GM20431 (cell line): Measurements from ENCODE around the gene MGAT4A.
"Not testable (repeated sequence)": the region's sequence is repeated elsewhere in the genome, so short reads cannot be mapped to it uniquely, and the experiment has no call there.

ENCODE experiments used
- in situ Hi-C: fragments of 300-500 bp; cut with MseI, MboI; formaldehyde crosslinking; loops from one replicate; pipeline ENCODE4 v1.15.0; 2020; ENCODE audit warnings: low sequenced_read_pairs; ENCODE audit not compliant: unreplicated experiment

MGAT4A gene

DNA sequence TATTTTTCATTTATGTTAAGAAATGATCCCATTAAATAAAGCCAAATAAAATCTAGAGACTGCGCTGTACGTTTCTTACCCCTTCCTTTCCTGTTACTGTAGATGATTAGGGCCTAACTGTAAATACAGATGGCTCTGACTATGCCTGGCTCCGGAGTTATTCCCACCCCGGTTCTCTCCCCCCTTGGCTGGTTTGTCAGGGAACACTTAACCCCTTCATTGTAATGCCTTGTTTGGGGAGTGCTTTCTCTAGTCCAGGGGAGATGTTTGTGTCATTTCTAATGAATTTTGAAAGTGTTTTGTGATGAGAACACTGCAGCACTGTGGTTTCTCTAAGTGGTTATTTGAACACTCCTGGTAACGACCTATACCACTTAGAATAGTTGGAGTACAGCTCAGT is 113.8 kb downstream of the MGAT4A start:
- in situ Hi-C loops, result no loop called here

DNA sequence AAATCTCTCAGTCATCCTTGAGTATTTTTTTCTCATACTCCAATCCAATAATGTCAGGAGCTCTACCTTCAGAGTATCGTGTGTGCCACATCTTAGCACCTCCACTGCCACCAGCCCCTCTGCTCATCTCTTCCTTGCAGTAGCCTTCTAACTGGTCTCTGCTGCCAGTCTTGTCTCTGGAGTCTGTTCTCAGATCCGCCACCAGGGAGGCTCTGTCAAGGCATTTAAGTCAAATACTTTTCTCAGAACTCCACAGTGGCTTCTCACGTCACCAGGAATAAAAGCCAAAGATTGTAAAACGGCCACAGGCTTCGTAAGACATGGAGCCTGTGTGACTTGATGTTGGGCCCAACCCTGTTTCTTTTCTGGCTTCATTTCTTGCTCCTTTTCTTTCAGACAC is 115.5 kb downstream of the MGAT4A start:
- in situ Hi-C loops, result no loop called here

DNA sequence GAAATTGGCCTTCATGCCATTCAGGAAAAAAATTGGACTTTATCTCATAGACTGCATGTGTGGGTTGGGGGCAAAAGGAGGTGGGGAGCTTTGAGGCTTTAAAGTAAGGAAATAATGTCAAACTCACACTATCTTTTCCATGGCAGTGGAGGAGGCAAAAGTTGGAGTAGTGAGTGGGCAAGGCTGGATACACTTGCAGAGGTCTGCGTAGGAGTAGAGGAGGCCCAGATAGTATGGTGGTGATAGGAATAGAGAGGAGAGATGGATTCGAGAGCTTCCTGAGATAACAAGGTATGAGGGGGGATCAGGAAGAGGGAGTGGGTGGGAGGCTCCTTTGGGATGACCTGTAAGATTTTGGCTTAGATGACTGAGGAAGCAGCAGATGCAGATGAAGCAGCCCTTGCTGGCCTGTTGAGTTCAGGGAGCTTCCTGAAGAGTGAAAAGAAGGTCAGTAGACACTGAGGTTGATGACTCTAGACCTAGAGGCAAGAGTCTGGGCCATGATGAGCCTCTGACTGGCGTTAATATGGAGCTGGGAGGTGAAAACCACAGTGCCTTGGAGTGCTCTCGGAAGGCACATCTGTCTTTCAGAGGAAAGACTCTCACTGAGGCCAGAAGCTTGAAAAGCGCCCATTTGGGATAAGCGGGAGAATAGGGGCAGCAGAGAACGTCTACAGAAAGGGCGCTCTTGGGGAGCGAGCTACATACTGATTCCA is 116.8 kb downstream of the MGAT4A start:
- in situ Hi-C loops, result no loop called here

DNA sequence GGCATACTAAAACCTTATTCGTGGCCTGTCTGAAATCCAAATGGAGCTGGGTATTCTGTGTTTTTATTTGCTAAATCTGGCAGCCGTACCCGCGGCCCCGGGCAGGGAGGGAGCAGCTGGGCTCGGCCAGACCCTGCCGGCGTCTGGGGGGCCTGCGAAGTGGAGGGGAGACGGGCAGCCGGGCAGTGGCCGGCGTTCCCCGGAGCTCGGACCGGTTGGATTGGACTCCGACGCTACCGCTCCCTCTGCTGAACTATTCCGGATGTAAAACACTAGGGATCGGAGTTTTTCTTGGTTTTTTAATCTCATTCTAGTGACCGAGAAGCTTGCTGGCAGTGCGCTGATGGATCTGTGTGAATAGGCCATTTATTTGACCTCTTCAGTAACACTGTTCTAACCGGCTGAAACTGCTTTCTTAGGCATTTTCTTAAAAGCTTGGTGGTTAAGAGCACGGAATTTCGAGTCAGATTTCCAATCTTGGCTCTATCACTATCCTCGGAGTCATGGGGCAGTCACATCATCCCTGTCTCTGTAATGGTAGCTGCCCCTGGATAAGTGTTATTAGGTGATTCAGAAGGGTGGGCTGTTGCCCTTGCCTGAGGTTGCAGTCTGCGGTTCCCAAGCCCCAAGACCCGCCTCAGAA is 121.8 kb downstream of the MGAT4A start:
- in situ Hi-C loops, result no loop called here

DNA sequence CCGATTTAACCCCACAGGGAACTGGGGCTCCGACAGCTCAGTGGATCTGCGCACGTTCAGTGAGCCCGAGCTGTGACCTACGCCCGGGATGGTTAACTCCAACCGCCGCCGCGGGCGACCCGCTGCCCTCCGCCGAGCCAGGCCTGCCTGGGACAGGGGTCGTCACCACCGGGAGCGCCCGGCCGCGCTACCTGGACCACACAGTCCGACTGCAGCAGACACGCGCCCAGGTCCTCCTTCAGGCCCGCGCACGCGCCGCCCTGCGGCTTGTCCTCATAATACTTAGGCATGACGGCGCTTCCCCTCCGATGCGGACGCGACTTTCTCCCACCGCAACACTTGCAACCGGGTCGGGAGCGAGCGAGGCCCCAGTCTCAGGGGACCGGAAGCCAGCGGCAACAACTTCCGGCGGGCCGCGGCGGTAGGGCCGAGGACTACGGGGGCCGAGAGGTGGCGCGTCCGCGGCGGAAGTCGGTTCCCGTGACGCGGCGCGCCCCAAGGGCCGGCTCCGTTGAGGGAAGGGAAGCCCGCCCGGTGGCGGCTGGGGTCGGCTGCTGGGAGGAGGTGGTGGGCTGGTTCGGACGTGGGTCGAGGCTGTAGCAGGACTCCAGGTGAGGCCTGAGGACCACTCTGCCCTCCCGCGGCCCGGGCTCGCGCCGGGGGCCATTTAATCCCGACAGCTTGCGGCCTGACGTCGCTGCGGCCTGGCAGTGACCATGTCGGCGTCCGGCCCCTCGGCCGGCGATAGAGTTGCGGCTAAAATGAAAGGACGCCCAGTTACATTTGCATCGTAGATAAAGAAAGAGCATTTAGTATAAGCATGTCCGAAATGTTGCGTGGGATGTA is 122.6 kb downstream of the MGAT4A start, which contains the start of the genes COA5 and UNC50:
Gene COA5 (minus strand): TSS at position 397 of the 846 bp plus-strand sequence. CDS start 107 bp downstream, at position 290.
Gene UNC50 (plus strand): TSS at position 474 of the 846 bp plus-strand sequence. CDS start 1,171 bp downstream, outside the sequence.
- in situ Hi-C loops, result no loop called here

DNA sequence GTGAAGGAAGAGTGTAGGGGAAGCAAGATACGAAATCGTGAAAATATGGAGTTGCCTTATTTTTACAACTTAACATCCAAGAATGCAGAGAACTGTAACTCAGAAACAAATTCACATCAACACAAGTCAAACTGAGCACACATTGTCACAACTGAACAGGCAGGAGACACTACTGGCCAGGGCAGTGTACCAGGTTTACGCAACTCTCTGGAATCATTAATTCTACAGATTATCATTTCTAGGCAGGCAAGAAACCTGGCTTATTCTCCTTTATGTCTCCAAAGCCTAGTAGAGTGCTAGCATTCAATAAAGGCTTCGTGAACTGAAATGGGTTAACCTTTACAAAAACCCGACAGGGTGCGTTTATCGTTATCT is 123.2 kb downstream of the MGAT4A start:
- in situ Hi-C loops, result no loop called here

DNA sequence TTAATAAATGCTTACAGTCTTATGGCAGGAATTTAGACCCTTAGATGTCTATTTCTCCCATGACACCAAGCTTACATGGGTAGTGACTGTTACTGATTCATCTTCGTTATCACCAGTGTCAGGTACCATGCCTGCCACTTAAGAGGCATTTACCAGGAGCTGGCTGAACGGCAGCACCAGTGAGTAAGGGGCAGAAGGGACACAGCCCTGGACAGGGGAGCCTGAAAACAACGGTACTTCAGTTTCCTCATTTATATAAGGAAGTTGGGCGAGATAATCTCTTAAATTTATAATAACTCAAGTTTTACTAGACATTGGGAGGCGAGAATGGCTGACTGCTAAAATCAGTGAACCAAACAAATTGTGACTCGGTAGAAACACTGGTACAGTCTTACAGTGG is 123.8 kb downstream of the MGAT4A start:
- in situ Hi-C loops, result no loop called here

DNA sequence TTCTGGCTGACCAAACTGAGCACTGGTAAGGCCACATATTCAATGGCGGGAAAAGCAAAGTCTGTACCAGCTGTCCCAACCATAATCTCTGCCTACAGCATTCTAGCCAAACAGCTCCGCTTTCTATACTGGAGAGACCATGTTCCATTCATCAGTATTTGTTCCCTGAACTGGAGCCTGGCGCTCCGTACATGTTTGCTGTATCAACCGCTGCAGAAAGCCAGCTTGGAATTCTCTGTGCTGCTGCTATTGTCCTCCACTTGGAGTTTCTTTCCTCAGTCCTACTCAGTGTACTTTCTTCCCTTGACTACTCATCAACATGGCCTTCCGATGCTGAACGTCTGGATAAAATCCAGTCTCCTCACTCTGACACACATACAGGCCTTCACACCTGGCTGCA is 124.5 kb downstream of the MGAT4A start:
- in situ Hi-C loops, result no loop called here

DNA sequence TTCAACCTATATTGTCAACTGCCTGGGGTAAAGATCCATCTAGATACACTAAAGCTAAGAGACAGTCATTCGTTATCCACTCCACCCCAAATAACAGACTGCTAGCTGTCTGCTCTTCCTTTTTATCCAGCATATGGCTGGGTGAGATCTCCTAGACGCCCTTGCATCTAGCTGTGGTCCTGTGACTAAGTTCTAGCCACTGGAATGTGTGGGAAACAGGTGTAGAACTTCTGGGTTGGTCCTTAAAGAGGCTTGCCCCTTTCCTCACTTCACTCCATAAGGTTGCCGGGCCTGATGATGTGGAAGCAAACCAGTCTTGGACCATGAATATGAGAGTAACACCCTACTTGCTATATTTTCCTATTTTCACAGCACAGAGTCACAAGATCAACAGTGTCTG is 125.9 kb downstream of the MGAT4A start:
- in situ Hi-C loops, result no loop called here

DNA sequence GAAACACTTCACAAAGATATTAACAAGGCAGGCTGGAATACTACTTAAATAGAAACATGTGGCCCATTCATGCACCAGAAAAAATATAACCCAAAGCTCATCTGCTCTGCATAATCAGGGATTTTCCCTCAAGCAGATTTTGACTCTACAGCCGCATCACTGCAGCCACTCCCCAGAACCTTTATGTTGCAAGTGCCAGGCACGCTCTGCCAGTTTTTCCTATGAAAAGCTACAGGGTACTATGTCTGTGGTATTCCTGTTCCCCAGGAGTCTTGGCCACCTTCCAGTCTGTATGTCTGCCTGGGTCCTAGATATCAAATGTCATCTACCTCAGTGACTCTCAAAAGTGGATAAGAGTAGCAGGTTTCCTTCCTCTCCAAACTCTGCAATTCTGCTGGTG is 126.4 kb downstream of the MGAT4A start:
- in situ Hi-C loops, result no loop called here

DNA sequence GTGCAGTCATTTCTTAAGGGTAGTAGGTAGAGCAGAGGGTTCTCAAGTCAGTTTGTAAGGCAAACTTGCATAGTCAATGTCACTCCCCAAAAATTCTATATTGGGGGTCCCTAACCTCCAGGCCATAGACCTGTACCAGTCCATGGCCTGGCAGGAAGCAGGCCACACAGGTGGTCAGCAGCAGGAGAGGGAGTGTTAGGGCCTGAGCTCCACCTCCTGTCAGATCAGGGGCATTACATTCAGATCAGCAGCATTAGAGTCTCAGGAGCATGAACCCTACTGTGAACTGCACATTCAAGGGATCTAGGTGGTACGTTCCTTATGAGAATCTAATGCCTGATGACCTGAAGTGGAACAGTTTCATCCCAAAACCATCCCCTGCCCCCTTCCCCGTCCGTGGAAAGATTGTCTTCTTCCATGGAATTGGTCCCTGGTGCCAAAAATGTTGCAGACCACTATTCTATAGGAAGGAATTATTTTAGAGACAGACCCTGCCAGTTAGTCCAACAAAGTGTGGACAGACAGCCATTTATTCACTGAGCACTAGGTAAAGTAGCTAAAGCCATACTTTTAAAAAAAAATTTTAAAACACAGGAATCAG is 129.3 kb downstream of the MGAT4A start:
- in situ Hi-C loops, result no loop called here

DNA sequence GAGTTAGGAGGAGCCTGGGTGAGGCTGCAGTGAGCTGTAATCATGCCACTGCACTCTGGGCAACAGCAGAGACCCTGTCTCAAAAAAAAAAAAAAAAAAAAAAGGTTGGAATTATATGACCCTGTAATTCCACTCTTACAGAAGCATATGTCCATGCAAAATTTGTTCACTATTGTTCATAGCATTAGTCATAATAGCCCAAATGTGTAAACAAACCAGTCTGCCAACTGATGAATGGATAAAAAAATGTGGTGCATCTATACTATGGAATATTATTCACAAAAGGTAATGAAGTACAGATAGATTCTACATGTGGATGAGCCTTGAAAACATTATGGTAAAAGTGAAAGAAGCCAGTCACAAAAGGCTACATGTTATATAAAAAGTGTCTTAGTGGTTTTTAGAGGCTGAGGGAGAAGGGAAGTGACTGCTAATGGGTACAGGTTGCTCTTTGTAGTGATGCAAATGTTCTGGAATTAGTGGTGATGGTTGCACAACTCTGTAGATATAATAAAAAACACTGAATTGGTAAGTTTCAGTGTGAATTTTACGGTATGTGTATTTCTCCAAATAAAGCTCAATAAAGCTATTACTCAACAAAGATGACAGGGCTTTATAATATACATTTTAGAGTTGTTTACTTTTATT is 132.0 kb downstream of the MGAT4A start:
- in situ Hi-C loops, result no loop called here

DNA sequence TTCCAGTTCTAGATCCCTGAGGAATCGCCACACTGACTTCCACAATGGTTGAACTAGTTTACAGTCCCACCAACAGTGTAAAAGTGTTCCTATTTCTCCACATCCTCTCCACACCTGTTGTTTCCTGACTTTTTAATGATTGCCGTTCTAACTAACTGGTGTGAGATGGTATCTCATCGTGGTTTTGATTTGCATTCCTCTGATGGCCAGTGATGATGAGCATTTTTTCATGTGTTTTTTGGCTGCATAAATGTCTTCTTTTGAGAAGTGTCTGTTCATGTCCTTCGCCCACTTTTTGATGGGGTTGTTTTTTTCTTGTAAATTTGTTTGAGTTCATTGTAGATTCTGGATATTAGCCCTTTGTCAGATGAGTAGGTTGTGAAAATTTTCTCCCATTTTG is 136.3 kb downstream of the MGAT4A start:
- in situ Hi-C loops, result not testable (repeated sequence)

DNA sequence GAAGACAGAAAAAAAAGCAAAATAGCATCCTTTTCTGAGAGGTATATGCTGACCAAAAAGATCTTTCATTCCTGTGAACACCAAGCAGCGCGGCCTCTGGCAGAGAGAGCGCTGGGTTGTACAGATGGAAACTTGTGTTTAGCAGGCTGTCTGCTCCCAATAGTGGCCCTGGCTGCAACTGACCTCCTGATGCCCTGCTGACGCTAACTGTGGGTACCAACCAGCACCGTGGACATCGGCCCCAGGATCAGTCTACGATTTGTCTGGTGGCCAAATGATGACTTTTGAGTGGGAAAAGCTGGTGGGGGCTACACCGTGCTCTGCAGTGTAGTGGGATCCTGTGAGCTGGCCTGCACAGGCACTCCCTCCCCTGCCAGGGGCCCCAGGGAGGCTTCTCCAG is 138.4 kb downstream of the MGAT4A start:
- in situ Hi-C loops, result no loop called here

DNA sequence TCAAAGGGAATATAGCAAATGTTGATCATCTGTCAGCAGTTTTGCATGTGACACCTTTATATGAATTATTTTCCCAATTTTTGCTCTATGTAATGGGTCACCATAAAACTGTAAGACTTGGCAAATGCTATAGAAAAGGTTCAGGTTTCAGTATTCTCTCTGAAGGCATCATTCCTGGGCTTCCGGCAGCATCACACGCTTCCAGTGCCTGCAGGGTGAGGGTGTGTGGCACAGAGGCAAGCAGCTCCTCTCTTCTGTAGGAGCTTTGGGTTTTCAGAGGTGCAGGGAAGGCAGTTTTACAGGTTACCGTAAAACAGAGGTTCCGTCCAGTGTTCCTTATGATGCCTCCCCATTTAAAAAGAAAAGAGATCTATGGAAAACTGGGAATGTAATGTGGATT is 141.4 kb downstream of the MGAT4A start:
- in situ Hi-C loops, result no loop called here

DNA sequence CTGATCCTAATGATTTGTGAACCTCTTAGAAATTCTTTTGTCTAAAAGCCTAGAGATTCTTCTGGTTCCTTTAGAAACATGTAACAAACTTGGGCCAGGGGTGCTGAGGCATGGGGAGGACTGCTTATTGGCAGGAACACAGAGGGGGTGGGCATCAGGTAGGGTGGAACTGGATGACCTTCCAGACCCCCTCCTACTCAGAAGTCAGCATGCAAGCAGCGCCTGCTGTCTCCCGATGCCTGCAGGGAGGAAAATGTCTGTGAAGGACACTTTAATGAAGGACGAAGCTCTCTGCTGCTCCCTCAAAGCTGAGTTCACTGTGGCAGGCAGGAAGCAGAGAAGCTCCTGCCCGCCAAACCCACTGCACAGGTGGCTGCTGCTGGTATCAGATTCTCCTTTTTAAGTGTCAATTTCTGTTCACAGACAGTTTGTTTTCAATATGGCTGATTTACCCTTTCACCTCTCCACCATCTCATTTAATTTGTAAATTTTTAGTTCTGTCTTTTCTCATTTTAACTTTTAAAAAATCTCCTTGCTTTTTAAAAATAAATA is 142.0 kb downstream of the MGAT4A start:
- in situ Hi-C loops, result no loop called here

DNA sequence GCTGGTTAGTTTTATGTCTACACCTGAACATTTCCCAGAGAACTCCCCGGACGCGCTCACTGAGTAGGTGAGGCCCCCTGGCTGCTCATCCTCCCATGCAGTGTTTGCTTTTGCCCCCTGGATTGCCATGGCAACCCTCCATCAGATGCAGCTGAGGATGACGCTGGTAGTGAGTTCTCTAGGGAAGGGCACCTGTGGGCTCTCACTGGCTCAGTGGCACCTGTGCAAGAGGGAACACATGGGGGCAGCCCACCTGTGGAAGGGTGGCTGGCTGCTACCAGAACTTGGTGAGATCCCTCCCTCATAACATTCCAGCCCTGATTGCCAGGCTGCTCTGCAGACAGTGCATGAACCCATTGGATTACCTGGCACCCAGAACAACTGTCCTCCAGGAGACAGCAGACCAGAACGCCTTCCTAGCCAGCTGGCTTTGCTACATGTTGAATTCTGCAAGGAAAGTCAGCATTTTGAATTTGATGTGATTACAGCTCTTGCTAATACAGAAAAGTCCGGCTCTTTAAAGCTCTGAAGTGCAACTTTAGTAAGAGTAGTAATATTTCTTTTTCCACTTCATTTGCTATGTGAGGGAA is 144.3 kb downstream of the MGAT4A start:
- in situ Hi-C loops, result no loop called here

DNA sequence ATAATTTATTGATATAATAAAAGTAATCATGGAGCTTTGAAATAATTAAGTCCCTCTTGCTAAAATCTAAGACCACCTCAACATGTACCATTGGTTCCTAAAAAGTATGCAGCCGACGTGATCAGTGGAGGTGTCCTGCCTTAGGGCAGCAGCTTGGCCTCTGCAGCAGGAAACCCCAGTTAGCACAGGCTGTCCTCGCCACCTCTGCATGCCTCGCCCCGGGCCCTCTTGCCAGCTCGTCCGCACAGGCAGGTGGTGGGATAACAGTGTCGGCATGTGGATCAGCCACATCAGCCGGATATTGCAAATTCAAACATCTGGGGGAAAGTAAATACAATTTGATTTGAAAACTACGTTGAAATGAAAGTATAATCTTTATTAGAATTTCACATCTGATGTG is 145.5 kb downstream of the MGAT4A start:
- in situ Hi-C loops, result no loop called here

DNA sequence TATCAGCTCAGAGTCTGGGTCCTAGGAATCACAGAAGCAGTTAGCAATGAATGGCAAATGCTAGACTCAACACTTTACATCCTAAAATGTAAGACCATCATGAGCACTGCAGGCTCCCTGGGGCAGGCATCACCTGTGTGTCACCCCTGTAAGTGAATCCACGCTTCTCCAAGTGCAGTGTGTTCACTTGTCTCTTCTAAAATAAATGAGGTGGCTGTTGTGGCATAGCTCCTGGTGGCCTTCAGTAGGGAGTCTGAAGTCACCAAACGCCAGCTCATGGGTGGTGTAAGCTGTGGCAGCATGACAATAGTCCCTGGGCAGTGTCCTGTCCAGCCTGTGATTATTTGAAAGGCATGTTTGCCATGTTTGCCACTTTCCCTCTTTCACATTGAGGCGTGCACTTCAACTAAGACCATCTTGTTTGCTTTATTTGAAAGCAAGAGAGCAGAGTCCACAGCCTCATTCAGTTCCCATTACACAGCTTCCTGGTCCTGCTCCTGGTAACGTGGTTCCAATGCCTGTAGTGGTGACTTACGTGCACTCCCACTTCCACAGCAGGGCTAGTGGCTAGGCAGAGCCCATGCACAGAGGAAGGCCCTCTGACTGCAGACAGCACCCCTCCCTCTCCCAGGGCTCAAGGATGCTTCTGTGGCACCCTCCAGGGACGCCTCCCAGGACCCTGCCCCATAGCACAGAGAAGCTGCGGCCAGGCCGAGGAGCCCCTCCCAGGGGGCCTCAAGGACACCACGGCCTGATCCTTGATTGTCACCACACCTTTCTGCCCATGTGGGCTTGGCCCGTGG is 146.9 kb downstream of the MGAT4A start:
- in situ Hi-C loops, result no loop called here
